Measurements from ENCODE around the gene IPO11. TPM values are rescaled to one million over a fixed set of nuclear protein-coding genes. Genes with fewer than 3 reads are reported as not detected.
A peak's percentile ranks its signal among the peaks of the same experiment; 100 is the strongest.

Gene IPO11
- total and polyA plus RNA-seq, 2 of the 13 experiments (the other 11 are each of a cell fraction or from before 2014, with no cell fraction given), result 13.9 to 24.4 TPM

- TF ChIP-seq HIVEP1 (CRISPR knock-in tag; IDR thresholded peaks at IDR 0.05), result no peak
Measured at GRCh38 chr5:62596691-62597090, 184.1 kb downstream of the IPO11 start (continued).

GRCh38 chr5:62597314-62597713 lies 184.8 kb downstream of the IPO11 start:
- Histone ChIP-seq H3K36me3 (replicated peaks in 1 of 2; ENCODE audit: control insufficient read depth in 1 of 2, insufficient read depth in 2 of 2, low read length in 2 of 2) (peaks cover 2 to 7% of the 10 kb centered on the region in 2 experiments; a peak in 2 of 5 replicates), H3K4me1 (ENCODE audit: insufficient read depth, low read length) (peaks cover 14% of the 10 kb centered on the region), H3K79me2 (ENCODE audit: insufficient read depth, low read length) (no peaks in the 10 kb centered on the region), H3K9ac (ENCODE audit: insufficient read depth, low read depth, low read length) (no peak overlapping the region), H3K4me3 (replicated peaks in 1 of 3; ENCODE audit: insufficient read depth in 1 of 3, low read depth in 2 of 3, low read length in 3 of 3) (no peak overlapping the region), H3K9me3 (ENCODE audit: low read length) (no peaks in the 10 kb centered on the region), H3K4me2 (ENCODE audit: low read depth, low read length) (no peak overlapping the region), H3K27me3 (ENCODE audit: control insufficient read depth in 1 of 2, insufficient read depth in 2 of 2, low read length in 2 of 2) (no peaks in the 10 kb centered on the region), H3K27ac (ENCODE audit: extremely low read length, insufficient read depth, low read length) (no peak overlapping the region), H2AFZ (ENCODE audit: low read length) (no peak overlapping the region), H4K20me1 (ENCODE audit: insufficient read depth, low read length) (no peaks in the 10 kb centered on the region)
- DNase-seq (ENCODE audit: low spot score) (no peak), FAIRE-seq (no peak), ATAC-seq (no peak)
- POLR2A ChIA-PET, result no interaction called here
- in situ Hi-C loops (cut with HindIII; ENCODE audit: extremely low pct_ligation_motif_present, low pct_unique_long_range_greater_than_20kb), result no loop called here
- CTCF ChIA-PET (ENCODE audit: low intra/inter-chr PET ratio, low total read pairs), result no interaction called here
- no TSS peak for BruUV-seq (replicated peaks)
- TF ChIP-seq KDM2A (CRISPR knock-in tag; IDR thresholded peaks at IDR 0.05; ENCODE audit: borderline replicate concordance, low read depth), result no peak
- no peak for TF ChIP-seq HCFC1 (IDR thresholded peaks at IDR 0.05; ENCODE audit: low read depth, low read length)
- TF ChIP-seq ZNF382 (CRISPR knock-in tag; IDR thresholded peaks at IDR 0.05; ENCODE audit: borderline replicate concordance), result no peak
- no peak for TF ChIP-seq ZNF205 (CRISPR knock-in tag; IDR thresholded peaks at IDR 0.05)
- no peak for TF ChIP-seq NFYB (CRISPR knock-in tag; IDR thresholded peaks at IDR 0.05)
- no peak for TF ChIP-seq GLI4 (CRISPR knock-in tag; IDR thresholded peaks at IDR 0.05; ENCODE audit: borderline replicate concordance)
- WGBS (ENCODE audit: low lambda C conversion rate), result 95% methylated on average over 2 of the region's 2 CpGs
- intact Hi-C loops (cut with micrococcal nuclease; ENCODE audit: unreplicated experiment), result no loop called here

DNA sequence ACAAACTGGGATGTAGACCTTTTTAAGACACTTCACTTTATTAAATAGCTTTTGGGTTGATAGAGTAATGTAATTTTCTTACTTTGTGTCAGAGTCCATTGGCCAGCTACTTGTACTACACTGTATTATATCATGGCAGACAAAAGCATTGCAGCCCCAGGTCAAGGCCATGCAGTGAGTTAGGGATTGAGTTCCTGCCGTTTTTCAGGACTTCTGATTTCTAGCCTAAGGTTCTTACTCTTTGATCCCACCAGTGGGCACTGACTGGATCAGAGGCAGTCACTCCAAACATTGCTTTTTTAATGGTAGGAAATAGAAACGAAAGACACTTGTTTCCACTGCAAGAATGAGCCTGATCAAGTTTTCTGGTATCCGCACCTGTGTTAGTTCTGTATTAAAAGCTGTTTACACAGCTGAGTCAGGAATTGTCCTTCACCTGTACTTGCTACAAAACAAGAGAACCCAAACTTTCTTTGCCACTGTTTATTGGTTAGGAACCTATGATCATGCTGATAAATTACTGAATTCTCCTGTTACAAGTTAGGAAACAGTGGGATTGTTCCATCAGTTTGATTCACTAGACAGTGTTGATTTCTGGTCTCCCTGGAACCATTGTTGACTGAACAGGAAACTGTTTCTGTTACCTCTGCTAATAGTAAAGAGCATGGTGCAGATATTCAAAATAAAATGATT lies 188.1 kb downstream of the IPO11 start:
- FAIRE-seq, result peak; percentile 64
- TF ChIP-seq RXRB (CRISPR knock-in tag; IDR thresholded peaks at IDR 0.05; ENCODE audit: borderline replicate concordance) (peak; percentile 71), MATR3 (CRISPR knock-in tag; IDR thresholded peaks at IDR 0.05) (no peak), SOX5 (CRISPR knock-in tag; IDR thresholded peaks at IDR 0.05; ENCODE audit: borderline replicate concordance) (peak; percentile 35; the same call in 1 of the 2 replicates), SOX13 (IDR thresholded peaks at IDR 0.05) (no peak), SOX13 (CRISPR knock-in tag; conservative IDR thresholded peaks at IDR 0.05 in 1 of 2, IDR thresholded peaks at IDR 0.05 in 1 of 2) (peak in 1 of 2 experiments; percentile 41; a peak in 1 of 4 replicates), NR2F2 (IDR thresholded peaks at IDR 0.05; ENCODE audit: borderline replicate concordance, low read depth) (0 out of 2 replicates have a peak, but pooled peaks have one; percentile 36), ZNF101 (CRISPR knock-in tag; IDR thresholded peaks at IDR 0.05; ENCODE audit: borderline replicate concordance, low read depth) (no peak)

More for the DNA sequence above, 188.1 kb downstream of the IPO11 start:
- ATAC-seq (peak; percentile 96), DNase-seq (ENCODE audit: low spot score) (peak; percentile 35)
- intact Hi-C loops (cut with micrococcal nuclease; ENCODE audit: unreplicated experiment) (no loop called here), in situ Hi-C loops (cut with HindIII; ENCODE audit: extremely low pct_ligation_motif_present, low pct_unique_long_range_greater_than_20kb) (no loop called here)
- Histone ChIP-seq H3K9me3 (ENCODE audit: low read length) (no peaks in the 10 kb centered on the region), H3K4me2 (ENCODE audit: low read depth, low read length) (peak overlapping the region; percentile 29; the same call in 1 of the 2 replicates), H3K79me2 (ENCODE audit: insufficient read depth, low read length) (no peaks in the 10 kb centered on the region), H3K27ac (ENCODE audit: extremely low read length, insufficient read depth, low read length) (peak overlapping the region; percentile 62), H3K36me3 (replicated peaks in 1 of 2; ENCODE audit: control insufficient read depth in 1 of 2, insufficient read depth in 2 of 2, low read length in 2 of 2) (peaks cover 3 to 11% of the 10 kb centered on the region in 2 experiments; a peak in 3 of 5 replicates), H2AFZ (ENCODE audit: low read length) (no peak overlapping the region), H3K4me1 (ENCODE audit: insufficient read depth, low read length) (peaks cover 14% of the 10 kb centered on the region), H3K4me3 (replicated peaks in 1 of 3; ENCODE audit: insufficient read depth in 1 of 3, low read depth in 2 of 3, low read length in 3 of 3) (no peak overlapping the region), H3K9ac (ENCODE audit: insufficient read depth, low read depth, low read length) (no peak overlapping the region), H3K27me3 (ENCODE audit: control insufficient read depth in 1 of 2, insufficient read depth in 2 of 2, low read length in 2 of 2) (no peaks in the 10 kb centered on the region), H4K20me1 (ENCODE audit: insufficient read depth, low read length) (no peaks in the 10 kb centered on the region)
- ChIA-PET POLR2A (no interaction called here), CTCF (ENCODE audit: low intra/inter-chr PET ratio, low total read pairs) (no interaction called here)
- 39% methylated on average over 3 of the region's 3 CpGs for WGBS (ENCODE audit: low lambda C conversion rate)
- BruUV-seq (replicated peaks), result no TSS peak

Measured in HepG2 (cell line).